GM12891 (cell line): ENCODE results near the gene HSD17B2.

Experiments
- POLR2A ChIP-seq: IDR thresholded peaks from 2 replicates; pipeline ENCODE4 v1.6.1; 2011; ENCODE audit warnings: low read depth, low read length, control low read depth
- POLR2AphosphoS5 ChIP-seq: IDR thresholded peaks from 2 replicates; pipeline ENCODE4 v1.6.1; 2011; ENCODE audit warnings: low read depth, low read length, control low read depth
- POU2F2 ChIP-seq: IDR thresholded peaks from 2 replicates; pipeline ENCODE4 v1.6.1; 2011; ENCODE audit warnings: low read depth, mild to moderate bottlenecking, control low read depth, low read length, moderate library complexity
- SPI1 ChIP-seq: IDR thresholded peaks from 2 replicates; pipeline ENCODE4 v1.6.1; 2011; ENCODE audit warnings: low read depth, low read length, control low read depth
- TAF1 ChIP-seq: IDR thresholded peaks from 2 replicates; pipeline ENCODE4 v1.6.1; 2011; ENCODE audit warnings: low read depth, low read length, control low read depth

DNA sequence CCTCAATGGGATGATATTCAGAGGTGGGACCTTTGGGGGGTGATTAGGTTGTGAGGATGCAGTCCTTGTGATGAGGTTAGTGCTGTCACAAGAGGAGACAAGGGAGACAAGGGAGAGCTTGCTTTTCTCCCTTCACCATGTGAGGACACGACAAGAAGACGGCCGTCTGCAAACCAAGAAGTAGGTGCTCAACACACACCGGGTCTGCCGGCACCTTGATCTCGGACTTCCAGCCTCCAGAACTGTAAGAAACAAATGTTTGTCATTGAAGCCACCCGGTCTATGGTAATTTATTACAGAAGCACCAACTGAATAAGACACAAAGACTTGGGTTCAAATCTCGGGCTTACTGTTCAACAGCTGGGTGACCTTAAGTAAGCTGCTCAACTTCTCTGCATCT lies 70.1 kb downstream of the HSD17B2 start:
- TF ChIP-seq POLR2AphosphoS5 (no peak), POLR2A (no peak), TAF1 (no peak), POU2F2 (no peak), SPI1 (no peak)
